Measurements from ENCODE around the gene CCDC110.

DNA sequence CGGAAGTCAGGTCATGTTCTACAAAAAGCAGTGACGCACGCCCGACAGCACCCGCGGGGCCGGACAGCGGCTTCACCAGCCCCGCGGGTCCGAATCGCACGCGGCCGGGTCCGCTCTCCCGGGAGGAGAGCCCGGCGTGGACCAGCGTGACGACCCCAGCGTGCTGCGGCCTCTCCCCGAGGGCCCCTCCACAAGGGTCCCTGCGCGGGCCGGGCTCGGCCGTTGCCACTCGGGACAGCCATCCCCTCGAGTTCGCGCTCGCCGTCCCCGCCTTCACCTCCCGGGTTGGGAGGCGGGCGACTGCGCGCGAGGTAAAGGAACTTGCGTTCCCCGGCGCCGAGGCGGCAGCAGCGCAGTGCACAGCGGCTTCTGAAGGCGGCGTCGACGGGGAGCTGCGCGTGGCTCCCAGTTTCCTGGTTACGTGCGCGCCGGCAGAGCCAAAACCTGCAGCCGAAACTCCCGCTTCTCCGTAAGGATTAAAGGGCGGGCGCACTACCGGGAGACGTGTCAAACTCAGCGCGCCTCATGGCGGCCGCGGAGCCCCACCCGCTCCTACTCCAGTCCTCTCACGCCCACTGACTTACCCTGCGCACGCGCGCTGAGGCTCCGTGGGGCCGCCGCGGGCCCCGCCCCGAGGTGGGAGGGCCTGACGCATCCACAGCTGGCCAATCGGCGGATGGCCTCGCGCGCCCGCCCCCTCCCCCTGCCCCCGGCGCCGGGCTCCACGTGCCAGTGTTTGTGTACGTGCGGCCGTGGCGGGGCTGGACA is 75.4 kb downstream of the CCDC110 start:
- TF ChIP-seq KAT2B (IDR thresholded peaks at IDR 0.05; ENCODE audit: low read depth, low read length) (no peak), POLR2A (conservative IDR thresholded peaks at IDR 0.05) (peak; percentile 87), MCM7 (IDR thresholded peaks at IDR 0.05) (no peak), MAFF (IDR thresholded peaks at IDR 0.05; ENCODE audit: low read length) (no peak), SMC3 (conservative IDR thresholded peaks at IDR 0.05; ENCODE audit: insufficient read depth, low read depth, low read length) (0 out of 2 replicates have a peak, but pooled peaks have one; percentile 4)
- TF ChIP-seq, protein P1, sequence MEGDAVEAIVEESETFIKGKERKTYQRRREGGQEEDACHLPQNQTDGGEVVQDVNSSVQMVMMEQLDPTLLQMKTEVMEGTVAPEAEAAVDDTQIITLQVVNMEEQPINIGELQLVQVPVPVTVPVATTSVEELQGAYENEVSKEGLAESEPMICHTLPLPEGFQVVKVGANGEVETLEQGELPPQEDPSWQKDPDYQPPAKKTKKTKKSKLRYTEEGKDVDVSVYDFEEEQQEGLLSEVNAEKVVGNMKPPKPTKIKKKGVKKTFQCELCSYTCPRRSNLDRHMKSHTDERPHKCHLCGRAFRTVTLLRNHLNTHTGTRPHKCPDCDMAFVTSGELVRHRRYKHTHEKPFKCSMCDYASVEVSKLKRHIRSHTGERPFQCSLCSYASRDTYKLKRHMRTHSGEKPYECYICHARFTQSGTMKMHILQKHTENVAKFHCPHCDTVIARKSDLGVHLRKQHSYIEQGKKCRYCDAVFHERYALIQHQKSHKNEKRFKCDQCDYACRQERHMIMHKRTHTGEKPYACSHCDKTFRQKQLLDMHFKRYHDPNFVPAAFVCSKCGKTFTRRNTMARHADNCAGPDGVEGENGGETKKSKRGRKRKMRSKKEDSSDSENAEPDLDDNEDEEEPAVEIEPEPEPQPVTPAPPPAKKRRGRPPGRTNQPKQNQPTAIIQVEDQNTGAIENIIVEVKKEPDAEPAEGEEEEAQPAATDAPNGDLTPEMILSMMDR (IDR thresholded peaks at IDR 0.05 in 2 of 3, conservative IDR thresholded peaks at IDR 0.05 in 1 of 3; ENCODE audit: insufficient read depth in 2 of 3, low read depth in 1 of 3, low read length in 3 of 3): no peak
- TF ChIP-seq, protein P2, sequence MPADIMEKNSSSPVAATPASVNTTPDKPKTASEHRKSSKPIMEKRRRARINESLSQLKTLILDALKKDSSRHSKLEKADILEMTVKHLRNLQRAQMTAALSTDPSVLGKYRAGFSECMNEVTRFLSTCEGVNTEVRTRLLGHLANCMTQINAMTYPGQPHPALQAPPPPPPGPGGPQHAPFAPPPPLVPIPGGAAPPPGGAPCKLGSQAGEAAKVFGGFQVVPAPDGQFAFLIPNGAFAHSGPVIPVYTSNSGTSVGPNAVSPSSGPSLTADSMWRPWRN (IDR thresholded peaks at IDR 0.05; ENCODE audit: low read depth): no peak

Measured in K562 (cell line).